Lower leg skin (tissue), 4 donors: ENCODE data around the gene COL10A1. TPM values are rescaled to one million over a fixed set of nuclear protein-coding genes. Genes with fewer than 3 reads are reported as not detected.

ENCODE experiments used
- DNase-seq, 2 donors: peaks; one replicate each; pipeline ENCODE4 v3.0.0-alpha.2; 2019; ENCODE audit warnings: low spot score in 2 of 2
- H3K4me3 ChIP-seq: fragments of 200-600 bp; sonication (generic); 2 replicates; pipeline ENCODE4 v1.5.1; 2017; ENCODE audit warnings: mild to moderate bottlenecking, low read depth; ENCODE audit not compliant: poor library complexity, severe bottlenecking
- CTCF ChIP-seq, 3 donors: fragments of 450-650 bp; IDR thresholded peaks; one replicate each; pipeline ENCODE4 v1.5.1; 2016; ENCODE audit warnings: antibody characterized with exemption in 3 of 3, mild to moderate bottlenecking in 3 of 3, moderate library complexity in 2 of 3
- POLR2A ChIP-seq, 2 donors: fragments of 450-650 bp; IDR thresholded peaks; one replicate each; pipeline ENCODE4 v1.6.1; 2016 to 2017; ENCODE audit warnings: antibody characterized with exemption in 2 of 2, mild to moderate bottlenecking in 1 of 2, moderate library complexity in 1 of 2
- whole genome bisulfite sequencing, 2 donors: methylation state at CpG; one replicate each; pipeline ENCODE4 v1.1.5; 2018; 5-methylcytosine and 5-hydroxymethylcytosine counted together
- intact Hi-C: fragments of 100-400 bp; cut with DNase I; formaldehyde crosslinking; loops from one replicate; pipeline ENCODE4 v1.15.0; 2023; ENCODE audit warnings: low total_unique reads
- total RNA-seq, 4 donors: library from RNA; depleted of rRNA; stranded (reverse); fragments of >200 nt; gene quantifications; one replicate each; pipeline ENCODE4 v1.1.0, GENCODE V29; 2016

The COL10A1 gene
- total RNA-seq, 4 donors from 2014 or later: 0.23 TPM; not detected in 3

- intact Hi-C loops: no loop called here
- WGBS, 2 donors: 91 to 97% methylated on average over 4 of the region's 4 CpGs
- TF ChIP-seq CTCF (IDR thresholded peaks at IDR 0.05) (no peak), POLR2A (IDR thresholded peaks at IDR 0.05) (no peak)
- H3K4me3 ChIP-seq: no peak overlapping the region
- DNase-seq: no peak
Observed at GRCh38 chr6:116139917-116140316, 14.0 kb upstream of the COL10A1 start.

GRCh38 chr6:116136933-116137340 is 11.0 kb upstream of the COL10A1 start:
- DNase-seq: no peak
- intact Hi-C loops: no loop called here
- no peak for TF ChIP-seq POLR2A (IDR thresholded peaks at IDR 0.05)
- TF ChIP-seq CTCF (IDR thresholded peaks at IDR 0.05): no peak
- 84 to 94% methylated on average over 5 of the region's 5 CpGs for WGBS, 2 donors
- no peak overlapping the region for H3K4me3 ChIP-seq

- intact Hi-C loops: no loop called here
- no peak for DNase-seq
- TF ChIP-seq POLR2A (IDR thresholded peaks at IDR 0.05) (no peak), CTCF (IDR thresholded peaks at IDR 0.05) (no peak)
- H3K4me3 ChIP-seq: no peak overlapping the region
- 92 to 94% methylated on average over 1 of the region's 1 CpG for WGBS, 2 donors
Observed at GRCh38 chr6:116136373-116136772, 10.4 kb upstream of the COL10A1 start.

GRCh38 chr6:116133453-116133852 is 7.5 kb upstream of the COL10A1 start:
- no peak for TF ChIP-seq CTCF (IDR thresholded peaks at IDR 0.05)
- TF ChIP-seq POLR2A (IDR thresholded peaks at IDR 0.05): no peak
- intact Hi-C loops: no loop called here
- no peak overlapping the region for H3K4me3 ChIP-seq
- 83 to 90% methylated on average over 3 of the region's 3 CpGs for WGBS, 2 donors
- no peak for DNase-seq

- TF ChIP-seq POLR2A (IDR thresholded peaks at IDR 0.05) (no peak), CTCF (IDR thresholded peaks at IDR 0.05) (no peak)
- WGBS, 2 donors: 85 to 87% methylated on average over 2 of the region's 2 CpGs
- no peak for DNase-seq
- intact Hi-C loops: no loop called here
- H3K4me3 ChIP-seq: no peak overlapping the region
Observed at GRCh38 chr6:116127771-116128493, 2.0 kb upstream of the COL10A1 start.

GRCh38 chr6:116120430-116120829 is 5.5 kb downstream of the COL10A1 start:
- 96 to 100% methylated on average over 2 to 3 of the region's 3 CpGs for WGBS, 2 donors
- no peak for DNase-seq
- intact Hi-C loops: no loop called here
- no peak overlapping the region for H3K4me3 ChIP-seq
- no peak for TF ChIP-seq CTCF (IDR thresholded peaks at IDR 0.05)
- no peak for TF ChIP-seq POLR2A (IDR thresholded peaks at IDR 0.05)
